ENCODE measurements around the gene GPR25.

The GPR25 gene

GRCh38 chr1:200866116-200866515 lies 6.7 kb upstream of the GPR25 start:
- no peak for TF ChIP-seq CTCF (IDR thresholded peaks at IDR 0.05)

- no peak for TF ChIP-seq CTCF (IDR thresholded peaks at IDR 0.05)
Observed at GRCh38 chr1:200866521-200866920, 6.3 kb upstream of the GPR25 start.

- no peak for TF ChIP-seq CTCF (IDR thresholded peaks at IDR 0.05)
Observed at GRCh38 chr1:200867018-200867811, 5.6 kb upstream of the GPR25 start.

- TF ChIP-seq CTCF (IDR thresholded peaks at IDR 0.05), result no peak
Observed at GRCh38 chr1:200869376-200869752, 3.4 kb upstream of the GPR25 start.

GRCh38 chr1:200869753-200870391 lies 2.9 kb upstream of the GPR25 start:
- no peak for TF ChIP-seq CTCF (IDR thresholded peaks at IDR 0.05)

- no peak for TF ChIP-seq CTCF (IDR thresholded peaks at IDR 0.05)
Observed at GRCh38 chr1:200873116-200873670, 412 bp downstream of the GPR25 start.

GRCh38 chr1:200873671-200874397 lies 1.1 kb downstream of the GPR25 start:
- TF ChIP-seq CTCF (IDR thresholded peaks at IDR 0.05), result no peak
